Gastrocnemius medialis (tissue), 4 donors: Measurements from ENCODE around the gene ID3.

Experiments used
- POLR2A ChIP-seq, 2 donors: fragments of 450-650 bp; IDR thresholded peaks; one replicate each; pipeline ENCODE4 v1.6.1; 2017; ENCODE audit warnings: antibody characterized with exemption in 2 of 2, mild to moderate bottlenecking in 2 of 2, moderate library complexity in 2 of 2
- TF ChIP-seq, protein P1 (sequence below), 5 experiments: fragments of 450-650 bp in 3 of 5; fragments of 200-600 bp in 2 of 5; sonication (generic) in 2 of 5; IDR thresholded peaks in 4 of 5; conservative IDR thresholded peaks in 1 of 5; 1 replicate in 4 of 5; 2 replicates in 1 of 5; pipeline ENCODE4 v1.5.1; 2016 to 2019; ENCODE audit warnings: antibody characterized with exemption in 5 of 5, mild to moderate bottlenecking in 3 of 5, moderate library complexity in 3 of 5

DNA sequence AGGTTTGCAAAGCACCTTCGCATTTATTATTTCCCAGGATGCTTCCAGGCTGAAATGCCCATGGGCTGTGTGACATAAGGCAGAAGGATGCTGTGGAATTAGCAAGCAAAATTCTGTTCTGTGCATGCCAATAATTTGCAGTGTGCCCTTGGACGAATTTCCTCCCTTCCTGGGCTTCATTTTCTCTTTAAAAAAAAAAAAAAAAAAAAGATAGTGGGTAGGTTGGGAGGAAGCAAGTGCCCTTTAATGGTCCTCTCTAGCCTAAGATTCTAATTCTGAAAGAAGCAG is 2.5 kb upstream of the ID3 start:
- TF ChIP-seq, protein P1, sequence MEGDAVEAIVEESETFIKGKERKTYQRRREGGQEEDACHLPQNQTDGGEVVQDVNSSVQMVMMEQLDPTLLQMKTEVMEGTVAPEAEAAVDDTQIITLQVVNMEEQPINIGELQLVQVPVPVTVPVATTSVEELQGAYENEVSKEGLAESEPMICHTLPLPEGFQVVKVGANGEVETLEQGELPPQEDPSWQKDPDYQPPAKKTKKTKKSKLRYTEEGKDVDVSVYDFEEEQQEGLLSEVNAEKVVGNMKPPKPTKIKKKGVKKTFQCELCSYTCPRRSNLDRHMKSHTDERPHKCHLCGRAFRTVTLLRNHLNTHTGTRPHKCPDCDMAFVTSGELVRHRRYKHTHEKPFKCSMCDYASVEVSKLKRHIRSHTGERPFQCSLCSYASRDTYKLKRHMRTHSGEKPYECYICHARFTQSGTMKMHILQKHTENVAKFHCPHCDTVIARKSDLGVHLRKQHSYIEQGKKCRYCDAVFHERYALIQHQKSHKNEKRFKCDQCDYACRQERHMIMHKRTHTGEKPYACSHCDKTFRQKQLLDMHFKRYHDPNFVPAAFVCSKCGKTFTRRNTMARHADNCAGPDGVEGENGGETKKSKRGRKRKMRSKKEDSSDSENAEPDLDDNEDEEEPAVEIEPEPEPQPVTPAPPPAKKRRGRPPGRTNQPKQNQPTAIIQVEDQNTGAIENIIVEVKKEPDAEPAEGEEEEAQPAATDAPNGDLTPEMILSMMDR (IDR thresholded peaks at IDR 0.05 in 4 of 5, conservative IDR thresholded peaks at IDR 0.05 in 1 of 5) = no peak
- TF ChIP-seq POLR2A (IDR thresholded peaks at IDR 0.05) = no peak
